Gastroesophageal sphincter (tissue), 4 donors: ENCODE measurements around the gene EHBP1L1. TPM values are rescaled to one million over a fixed set of nuclear protein-coding genes. Genes with fewer than 3 reads are reported as not detected.

ENCODE experiments used
- ATAC-seq: fragments of 150-250 bp; one replicate; pipeline ENCODE4 v1.9.1; 2016; ENCODE audit warnings: mild to moderate bottlenecking, moderate library complexity
- H3K27ac ChIP-seq, 4 donors: fragments of 200-600 bp; sonication (generic) in 3 of 4; 1 replicate in 3 of 4; 2 replicates in 1 of 4; pipeline ENCODE4 v1.5.1; 2016 to 2019
- H3K27me3 ChIP-seq: fragments of 200-600 bp; sonication (generic); one replicate; pipeline ENCODE4 v1.5.1; 2019
- H3K36me3 ChIP-seq, 2 donors: fragments of 200-600 bp; sonication (generic); one replicate each; pipeline ENCODE4 v1.5.1; 2019; ENCODE audit warnings: control low read depth in 1 of 2
- H3K4me1 ChIP-seq, 3 donors: fragments of 200-600 bp; sonication (generic); 1 replicate in 2 of 3; 2 replicates in 1 of 3; pipeline ENCODE4 v1.5.1; 2016 to 2019; ENCODE audit warnings: control low read depth in 2 of 3
- H3K4me3 ChIP-seq, 2 donors: fragments of 200-600 bp; sonication (generic); one replicate each; pipeline ENCODE4 v1.5.1; 2019; ENCODE audit warnings: mild to moderate bottlenecking in 1 of 2, moderate library complexity in 1 of 2
- H3K9me3 ChIP-seq, 3 donors: fragments of 200-600 bp; sonication (generic); one replicate each; pipeline ENCODE4 v1.5.1; 2017 to 2019; ENCODE audit warnings: control low read depth in 2 of 3
- CTCF ChIP-seq, 4 experiments: fragments of 200-600 bp in 2 of 4; fragments of 450-650 bp in 2 of 4; sonication (generic) in 1 of 4; IDR thresholded peaks; one replicate each; pipeline ENCODE4 v1.5.1; 2017 to 2019; ENCODE audit warnings: antibody characterized with exemption in 4 of 4, mild to moderate bottlenecking in 2 of 4, moderate library complexity in 2 of 4
- EP300 ChIP-seq: sonication (generic); formaldehyde crosslinking; IDR thresholded peaks from one replicate; pipeline ENCODE4 v1.6.1; 2017; ENCODE audit warnings: antibody characterized with exemption, mild to moderate bottlenecking
- POLR2A ChIP-seq, 2 donors: fragments of 450-650 bp; IDR thresholded peaks; one replicate each; pipeline ENCODE4 v1.6.1; 2017; ENCODE audit warnings: antibody characterized with exemption in 2 of 2, mild to moderate bottlenecking in 2 of 2, moderate library complexity in 1 of 2
- POLR2AphosphoS5 ChIP-seq: sonication (generic); formaldehyde crosslinking; IDR thresholded peaks from one replicate; pipeline ENCODE4 v1.6.1; 2017; ENCODE audit warnings: antibody characterized with exemption
- WGBS, 2 donors: methylation state at CpG; one replicate each; pipeline ENCODE4 v1.1.5; 2018; ENCODE audit warnings: low coverage in 1 of 2; 5-methylcytosine and 5-hydroxymethylcytosine counted together
- total RNA-seq, 4 donors: library from RNA; depleted of rRNA; stranded (reverse); fragments of >200 nt; gene quantifications; one replicate each; pipeline ENCODE4 v1.1.0, GENCODE V29; 2016

The EHBP1L1 gene
- total RNA-seq, 4 donors from 2014 or later = 172 to 329 (median 202) TPM

GRCh38 chr11:65612691-65613090, 36.8 kb downstream of the EHBP1L1 start:
- Histone ChIP-seq H3K9me3 (no peaks in the 10 kb centered on the region), H3K27ac (peak overlapping the region in 3 of 4 donors; percentile 83 to 95 (median 94)), H3K27me3 (no peaks in the 10 kb centered on the region), H3K4me1 (peaks cover 0 to 77% (median 56%) of the 10 kb centered on the region in 3 donors), H3K36me3 (peaks cover 0 to 47% of the 10 kb centered on the region in 2 donors), H3K4me3 (peak overlapping the region; percentile 61 to 99)
- WGBS, 2 donors = 33% methylated on average over 1 of the region's 7 CpGs; no CpG with 5 or more reads in 1 of the 2 donors
- no peak for ATAC-seq
- TF ChIP-seq CTCF (IDR thresholded peaks at IDR 0.05) (no peak), EP300 (no peak)

GRCh38 chr11:65613091-65613928, 37.5 kb downstream of the EHBP1L1 start:
- Histone ChIP-seq H3K36me3 (peaks cover 0 to 47% of the 10 kb centered on the region in 2 donors), H3K4me1 (peaks cover 0 to 74% (median 55%) of the 10 kb centered on the region in 3 donors), H3K9me3 (no peaks in the 10 kb centered on the region), H3K27ac (peak overlapping the region; percentile 82 to 95 (median 88)), H3K27me3 (no peaks in the 10 kb centered on the region), H3K4me3 (peak overlapping the region; percentile 61 to 99)
- 17% methylated on average over 7 of the region's 43 CpGs; no CpG with 5 or more reads in 1 of the 2 donors for WGBS, 2 donors
- no peak for TF ChIP-seq POLR2AphosphoS5
- no peak for TF ChIP-seq CTCF (IDR thresholded peaks at IDR 0.05)
- TF ChIP-seq POLR2A (IDR thresholded peaks at IDR 0.05) = no peak
- no peak for TF ChIP-seq EP300
- ATAC-seq = no peak

DNA sequence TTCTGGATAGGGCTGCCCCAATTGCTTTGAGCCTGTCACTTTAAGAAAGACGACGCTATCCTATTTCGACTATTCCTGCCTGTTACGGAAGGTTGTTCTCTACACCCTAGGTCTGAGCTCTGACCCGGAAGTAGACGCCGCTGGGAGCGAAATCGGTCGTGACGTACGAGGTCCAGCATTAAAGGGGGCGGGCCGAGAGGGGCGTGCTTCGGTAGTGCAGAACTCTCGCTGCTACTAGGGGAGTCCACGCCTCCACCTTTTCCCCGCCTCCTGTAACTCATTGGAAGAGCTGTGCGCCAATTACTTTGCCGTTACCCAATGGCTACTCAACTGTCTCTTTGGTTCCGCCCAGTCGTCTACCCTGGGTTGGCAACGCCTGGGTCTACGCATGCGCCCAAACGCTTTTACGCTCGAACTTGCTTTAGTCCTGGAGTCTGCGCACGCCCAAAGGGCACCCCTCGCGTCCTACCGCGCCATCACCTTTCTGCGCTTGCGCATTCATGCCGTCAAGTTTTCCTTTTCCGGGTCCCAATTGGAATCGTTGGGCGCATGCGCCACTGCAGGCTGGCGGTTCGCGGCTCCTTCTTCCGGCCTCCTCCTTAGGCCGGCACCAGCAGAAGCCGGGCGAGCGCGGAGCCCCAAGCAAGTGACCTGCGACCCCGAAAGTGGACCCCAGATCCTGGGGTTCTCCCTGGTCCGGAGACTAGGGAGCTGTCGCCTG, 39.5 kb downstream of the EHBP1L1 start, which contains the start of gene PCNX3:
PCNX3 (plus strand) TSS at position 548 of the 721 bp plus-strand sequence. CDS start 536 bp downstream, outside the sequence.
- WGBS, 2 donors = 1% methylated on average over 21 of the region's 55 CpGs; no CpG with 5 or more reads in 1 of the 2 donors
- Histone ChIP-seq H3K9me3 (no peaks in the 10 kb centered on the region), H3K27me3 (no peaks in the 10 kb centered on the region), H3K4me1 (peaks cover 0 to 60% (median 41%) of the 10 kb centered on the region in 3 donors), H3K27ac (peak within 1 kb of the TSS; percentile 83 to 95 (median 92)), H3K36me3 (peaks cover 0 to 48% of the 10 kb centered on the region in 2 donors), H3K4me3 (peak within 1 kb of the TSS; percentile 86 to 99)
- peak; percentile 92 for ATAC-seq
- TF ChIP-seq EP300 (no peak), POLR2A (IDR thresholded peaks at IDR 0.05) (peak; percentile 45 to 59), CTCF (IDR thresholded peaks at IDR 0.05) (peak in 1 of 4 experiments; percentile 7), POLR2AphosphoS5 (peak; percentile 52)

DNA sequence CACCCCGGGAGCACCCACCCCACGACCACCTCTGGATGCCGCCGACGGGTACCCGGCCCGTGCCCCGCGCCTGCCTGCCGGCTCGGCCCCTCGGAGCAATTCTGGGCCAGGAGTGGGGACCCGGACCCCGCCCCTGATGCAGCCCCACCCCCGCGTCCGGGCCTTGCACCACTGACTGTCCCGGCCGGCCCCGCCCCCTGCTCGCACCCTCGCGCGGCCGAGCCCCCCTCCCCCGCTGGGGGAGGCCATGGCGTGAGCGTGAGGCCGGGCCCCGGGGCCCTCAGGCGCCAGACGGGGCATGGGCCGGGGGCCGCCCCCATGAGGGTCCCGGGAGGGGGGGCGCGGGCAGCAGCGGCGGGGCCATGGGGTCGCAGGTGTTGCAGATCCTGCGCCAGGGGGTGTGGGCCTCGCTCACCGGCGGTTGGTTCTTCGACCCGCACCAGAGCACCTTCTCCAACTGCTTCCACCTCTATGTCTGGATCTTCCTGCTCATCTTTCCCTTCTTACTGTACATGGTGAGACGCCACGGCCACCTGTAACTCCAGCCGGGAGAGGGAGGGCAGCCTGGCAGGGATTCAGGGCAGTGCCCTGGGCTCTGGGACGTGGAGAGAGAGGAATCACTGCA, 40.2 kb downstream of the EHBP1L1 start:
- H3K9me3 ChIP-seq = no peaks in the 10 kb centered on the region
- no peak for TF ChIP-seq CTCF (IDR thresholded peaks at IDR 0.05)
- TF ChIP-seq EP300 = no peak
- no peak for TF ChIP-seq POLR2A (IDR thresholded peaks at IDR 0.05)
- no peak for TF ChIP-seq POLR2AphosphoS5
- peaks cover 0 to 51% of the 10 kb centered on the region in 2 donors for H3K36me3 ChIP-seq
- WGBS, 2 donors = 0% methylated on average over 4 of the region's 50 CpGs; no CpG with 5 or more reads in 1 of the 2 donors
- peak overlapping the region; percentile 86 to 99 for H3K4me3 ChIP-seq
- no peak for ATAC-seq
- H3K27me3 ChIP-seq = no peaks in the 10 kb centered on the region
- peaks cover 0 to 53% (median 34%) of the 10 kb centered on the region in 3 donors for H3K4me1 ChIP-seq
- H3K27ac ChIP-seq = peak overlapping the region; percentile 83 to 95 (median 92)
